Stimulated activated CD4-positive, alpha-beta T cell treated with anti-CD3 and anti-CD28 coated beads, Interleukin-4, amount 100 ng/mL, for 4 hours (primary cell): ENCODE results near the gene RIMBP3C.
"Not testable (repeated sequence)": the region's sequence is repeated elsewhere in the genome, so short reads cannot be mapped to it uniquely, and the experiment has no call there.

Experiments
- DNase-seq, 2 experiments: peaks; one replicate each; pipeline ENCODE4 v3.0.0-alpha.2; 2020

RIMBP3C gene

GRCh38 chr22:21526705-21527500 lies 24.4 kb downstream of the RIMBP3C start:
- not testable (repeated sequence) for DNase-seq

- DNase-seq = not testable (repeated sequence)
These were observed 34.1 kb downstream of the RIMBP3C start for GRCh38 chr22:21516970-21517764.

- not testable (repeated sequence) for DNase-seq
These were observed 34.7 kb downstream of the RIMBP3C start for GRCh38 chr22:21516522-21516921.

GRCh38 chr22:21515234-21515633 lies 36.0 kb downstream of the RIMBP3C start:
- not testable (repeated sequence) for DNase-seq

- DNase-seq = not testable (repeated sequence)
These were observed 37.1 kb downstream of the RIMBP3C start for GRCh38 chr22:21514117-21514516.

GRCh38 chr22:21512022-21512421 lies 39.2 kb downstream of the RIMBP3C start:
- DNase-seq = not testable (repeated sequence)

GRCh38 chr22:21510397-21510796 lies 40.9 kb downstream of the RIMBP3C start:
- DNase-seq = not testable (repeated sequence)

GRCh38 chr22:21499623-21500506 lies 51.4 kb downstream of the RIMBP3C start:
- DNase-seq = not testable (repeated sequence)

- DNase-seq = not testable (repeated sequence)
These were observed 52.8 kb downstream of the RIMBP3C start for GRCh38 chr22:21498489-21498888.

- DNase-seq = not testable (repeated sequence)
These were observed 53.3 kb downstream of the RIMBP3C start for GRCh38 chr22:21497984-21498383.
